Right kidney (tissue), 9 donors: ENCODE data around the gene UBR3.
A peak's percentile ranks its signal among the peaks of the same experiment; 100 is the strongest.
"Not testable (repeated sequence)": the region's sequence is repeated elsewhere in the genome, so short reads cannot be mapped to it uniquely, and the experiment has no call there.

Experiments
- DNase-seq: peaks from one replicate; pipeline ENCODE4 v3.0.0-alpha.2; 2016
- long read RNA-seq, 8 donors: transcript quantifications; one replicate each; lab custom pipeline, GENCODE V29; 2026

Gene UBR3, protein sequence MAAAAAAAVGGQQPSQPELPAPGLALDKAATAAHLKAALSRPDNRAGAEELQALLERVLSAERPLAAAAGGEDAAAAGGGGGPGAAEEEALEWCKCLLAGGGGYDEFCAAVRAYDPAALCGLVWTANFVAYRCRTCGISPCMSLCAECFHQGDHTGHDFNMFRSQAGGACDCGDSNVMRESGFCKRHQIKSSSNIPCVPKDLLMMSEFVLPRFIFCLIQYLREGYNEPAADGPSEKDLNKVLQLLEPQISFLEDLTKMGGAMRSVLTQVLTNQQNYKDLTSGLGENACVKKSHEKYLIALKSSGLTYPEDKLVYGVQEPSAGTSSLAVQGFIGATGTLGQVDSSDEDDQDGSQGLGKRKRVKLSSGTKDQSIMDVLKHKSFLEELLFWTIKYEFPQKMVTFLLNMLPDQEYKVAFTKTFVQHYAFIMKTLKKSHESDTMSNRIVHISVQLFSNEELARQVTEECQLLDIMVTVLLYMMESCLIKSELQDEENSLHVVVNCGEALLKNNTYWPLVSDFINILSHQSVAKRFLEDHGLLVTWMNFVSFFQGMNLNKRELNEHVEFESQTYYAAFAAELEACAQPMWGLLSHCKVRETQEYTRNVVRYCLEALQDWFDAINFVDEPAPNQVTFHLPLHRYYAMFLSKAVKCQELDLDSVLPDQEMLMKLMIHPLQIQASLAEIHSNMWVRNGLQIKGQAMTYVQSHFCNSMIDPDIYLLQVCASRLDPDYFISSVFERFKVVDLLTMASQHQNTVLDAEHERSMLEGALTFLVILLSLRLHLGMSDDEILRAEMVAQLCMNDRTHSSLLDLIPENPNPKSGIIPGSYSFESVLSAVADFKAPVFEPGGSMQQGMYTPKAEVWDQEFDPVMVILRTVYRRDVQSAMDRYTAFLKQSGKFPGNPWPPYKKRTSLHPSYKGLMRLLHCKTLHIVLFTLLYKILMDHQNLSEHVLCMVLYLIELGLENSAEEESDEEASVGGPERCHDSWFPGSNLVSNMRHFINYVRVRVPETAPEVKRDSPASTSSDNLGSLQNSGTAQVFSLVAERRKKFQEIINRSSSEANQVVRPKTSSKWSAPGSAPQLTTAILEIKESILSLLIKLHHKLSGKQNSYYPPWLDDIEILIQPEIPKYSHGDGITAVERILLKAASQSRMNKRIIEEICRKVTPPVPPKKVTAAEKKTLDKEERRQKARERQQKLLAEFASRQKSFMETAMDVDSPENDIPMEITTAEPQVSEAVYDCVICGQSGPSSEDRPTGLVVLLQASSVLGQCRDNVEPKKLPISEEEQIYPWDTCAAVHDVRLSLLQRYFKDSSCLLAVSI (N-terminal part only)
- long read RNA-seq, donor 1, partial matches to known transcripts: 0 of 1 reads
- long read RNA-seq, donor 1, other reads (novel, unspliced or antisense): 0 of 1 reads
- long read RNA-seq, donor 2, full-length matches to known transcripts: 1 of 1 reads
- long read RNA-seq, donor 2, partial matches to known transcripts: 0 of 1 reads
- long read RNA-seq, donor 2, other reads (novel, unspliced or antisense): 0 of 1 reads
- long read RNA-seq, donor 3: 0 reads
- long read RNA-seq, donor 4, partial matches to known transcripts: 7 of 7 reads
- long read RNA-seq, donor 4, other reads (novel, unspliced or antisense): 0 of 7 reads
- long read RNA-seq, donor 5, full-length matches to known transcripts: 1 of 1 reads
- long read RNA-seq, donor 5, partial matches to known transcripts: 0 of 1 reads
- long read RNA-seq, donor 5, other reads (novel, unspliced or antisense): 0 of 1 reads
- long read RNA-seq, donor 6, partial matches to known transcripts: 0 of 1 reads
- long read RNA-seq, donor 6, other reads (novel, unspliced or antisense): 0 of 1 reads
- long read RNA-seq, donor 7: 0 reads
- long read RNA-seq, donor 8, full-length matches to known transcripts: 2 of 2 reads
- long read RNA-seq, donor 8, partial matches to known transcripts: 0 of 2 reads
- long read RNA-seq, donor 8, other reads (novel, unspliced or antisense): 0 of 2 reads

DNA sequence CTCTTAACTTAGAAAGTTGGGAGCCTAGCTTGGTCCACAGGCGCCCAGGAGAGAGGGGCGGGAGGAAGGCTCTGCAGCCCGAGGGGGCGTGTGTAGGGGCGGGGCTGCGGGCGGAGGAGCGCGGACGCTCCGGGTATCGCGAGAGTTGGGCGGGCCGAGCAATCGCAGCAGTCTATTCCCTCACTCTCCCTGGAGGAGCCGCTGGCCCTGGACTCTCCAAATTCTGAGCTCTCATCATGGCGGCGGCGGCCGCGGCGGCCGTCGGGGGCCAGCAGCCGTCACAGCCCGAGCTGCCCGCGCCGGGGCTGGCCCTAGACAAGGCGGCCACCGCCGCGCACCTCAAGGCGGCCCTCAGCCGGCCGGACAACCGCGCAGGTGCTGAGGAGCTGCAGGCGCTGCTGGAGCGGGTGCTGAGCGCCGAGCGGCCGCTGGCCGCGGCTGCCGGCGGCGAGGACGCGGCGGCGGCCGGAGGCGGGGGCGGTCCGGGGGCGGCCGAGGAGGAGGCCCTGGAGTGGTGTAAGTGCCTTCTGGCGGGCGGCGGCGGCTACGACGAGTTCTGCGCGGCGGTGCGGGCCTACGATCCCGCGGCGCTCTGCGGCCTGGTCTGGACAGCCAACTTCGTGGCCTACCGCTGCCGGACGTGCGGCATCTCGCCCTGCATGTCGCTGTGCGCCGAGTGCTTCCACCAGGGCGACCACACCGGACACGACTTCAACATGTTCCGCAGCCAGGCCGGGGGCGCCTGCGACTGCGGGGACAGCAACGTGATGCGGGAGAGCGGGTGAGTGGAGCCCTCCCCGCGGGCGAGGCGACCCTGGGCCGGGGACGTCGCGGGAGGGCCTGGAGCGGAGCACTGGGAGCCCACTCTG, at the start of gene UBR3:
Gene UBR3, plus strand, starts transcription at position 183 of the 869 bp plus-strand sequence. Its CDS starts 54 bp downstream, at position 237.
- peak; percentile 87 for DNase-seq

DNA sequence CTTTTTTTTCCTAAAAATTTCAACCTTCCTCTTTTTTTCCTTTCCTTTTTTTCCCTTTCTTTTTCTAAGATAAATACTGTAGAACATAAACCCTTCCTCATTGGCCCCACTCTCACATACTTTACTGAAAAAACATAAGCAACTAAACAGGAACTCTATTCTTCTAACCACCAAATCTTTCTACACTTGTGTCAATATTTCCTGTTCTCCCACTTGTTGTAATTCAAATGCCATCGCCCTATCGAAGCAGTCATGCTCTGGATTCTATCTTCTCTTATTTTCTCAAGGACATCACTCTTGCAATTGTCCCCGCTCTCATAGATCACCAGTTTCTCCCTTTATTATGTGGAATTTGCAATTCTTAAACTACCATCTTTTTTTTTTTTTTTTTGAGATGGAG, 48.8 kb upstream of the UBR3 start:
- DNase-seq: no peak

DNA sequence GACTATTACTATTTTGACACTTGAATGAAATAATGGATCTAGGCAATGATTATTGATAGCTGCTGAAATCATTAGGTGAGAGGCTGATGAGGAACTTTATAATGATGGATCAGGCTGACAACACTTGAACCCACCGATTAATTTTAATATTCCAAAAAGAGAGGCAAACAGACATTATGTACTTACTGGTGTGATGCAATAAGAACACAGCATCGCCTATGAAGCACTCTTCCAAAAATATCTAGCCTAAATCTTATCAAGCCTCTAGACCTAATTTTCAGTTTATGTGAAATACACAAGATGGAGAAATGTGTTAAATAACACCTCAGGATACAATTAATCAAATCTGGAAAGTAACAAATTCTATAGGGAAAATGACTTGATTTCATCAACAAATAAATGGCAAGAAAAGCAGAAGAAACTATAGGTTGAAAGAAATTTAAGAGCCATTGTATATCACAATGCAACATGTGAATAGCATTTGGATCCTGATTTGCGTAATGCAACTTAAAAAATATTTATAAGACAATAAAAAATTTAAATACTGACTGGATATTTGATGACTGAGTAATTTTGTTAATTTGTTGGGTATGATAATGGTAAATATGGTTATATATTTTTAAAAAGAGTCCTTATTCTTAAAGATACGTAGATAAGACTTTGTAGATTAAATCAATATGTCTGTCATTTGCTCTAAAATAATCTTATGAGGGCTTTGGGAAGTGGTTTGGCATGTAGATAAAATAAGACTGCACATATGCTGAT, 45.8 kb upstream of the UBR3 start:
- no peak for DNase-seq

DNA sequence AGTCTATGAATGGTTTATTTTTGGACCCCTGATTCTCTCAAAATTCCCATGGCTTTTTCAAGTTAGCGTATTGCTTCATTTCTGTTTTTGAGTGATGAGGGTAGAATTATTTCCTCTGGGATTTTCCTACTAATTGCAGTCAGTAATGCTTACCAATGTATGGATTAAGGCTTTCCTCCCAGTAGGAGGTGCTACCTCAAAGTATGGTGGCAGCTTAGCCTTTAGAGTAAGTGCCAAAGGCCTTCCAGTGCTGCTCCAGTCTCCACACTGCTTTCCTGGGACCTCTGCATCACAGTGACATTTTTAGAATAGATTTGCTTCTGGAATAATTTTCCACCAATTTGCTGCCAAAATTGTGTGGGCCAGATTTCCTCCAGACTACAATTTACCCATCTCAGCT, 44.7 kb upstream of the UBR3 start:
- DNase-seq: no peak

DNA sequence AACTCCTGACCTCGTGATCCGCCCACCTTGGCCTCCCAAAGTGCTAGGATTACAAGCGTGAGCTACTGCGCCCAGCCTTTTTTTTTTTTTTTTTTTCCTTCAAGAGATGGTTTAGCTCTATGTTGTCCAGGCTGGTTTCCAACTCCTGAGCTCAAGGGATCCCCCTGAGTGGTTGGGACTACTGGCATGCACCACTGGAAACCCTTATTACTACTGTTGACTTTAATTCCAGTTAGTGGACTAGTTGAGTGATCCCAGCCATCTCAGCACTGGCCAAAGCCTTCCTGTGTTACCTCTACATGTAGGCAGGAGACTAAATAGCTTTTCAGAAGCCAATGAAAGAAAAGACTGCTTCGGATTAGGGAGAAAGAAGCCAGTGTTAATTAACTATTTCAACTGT, 36.7 kb upstream of the UBR3 start:
- DNase-seq: no peak

DNA sequence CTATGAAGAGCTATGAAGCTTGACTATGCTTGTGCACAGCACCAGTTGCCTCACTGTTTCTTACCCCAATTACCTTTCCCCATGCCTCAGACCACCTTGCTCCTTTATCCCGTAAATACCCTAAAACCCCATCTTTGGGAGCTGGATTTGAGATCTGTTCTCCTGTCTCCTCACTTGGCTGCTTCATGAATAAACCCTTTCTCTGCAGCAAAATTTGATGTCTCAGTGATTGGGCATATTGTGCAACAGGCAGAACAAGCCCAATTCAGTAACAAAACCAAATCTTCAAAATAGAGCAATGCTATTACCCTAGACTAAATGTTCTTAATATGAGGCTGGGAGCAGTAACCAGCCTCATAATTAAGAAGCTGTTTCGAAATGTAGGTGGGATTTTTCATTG, 32.1 kb upstream of the UBR3 start:
- no peak for DNase-seq

DNA sequence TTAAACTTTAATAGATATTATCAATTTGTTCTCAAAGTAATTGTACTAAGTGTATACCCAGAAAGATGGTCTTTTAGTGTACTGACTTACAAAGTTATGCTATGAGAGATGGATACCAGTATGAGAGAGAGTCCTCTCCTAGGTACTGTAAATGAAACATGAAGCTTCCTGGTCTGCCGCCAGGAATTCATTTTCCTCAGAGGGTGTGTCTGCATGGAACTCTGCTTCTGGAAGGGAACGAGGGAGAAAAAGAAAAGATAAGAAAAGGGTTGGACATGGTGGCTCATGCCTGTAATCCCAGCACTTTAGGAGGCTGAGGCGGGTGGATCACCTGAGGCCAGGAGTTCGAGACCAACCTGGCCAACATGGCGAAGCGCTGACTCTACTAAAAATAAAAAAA, 30.8 kb upstream of the UBR3 start:
- no peak for DNase-seq

DNA sequence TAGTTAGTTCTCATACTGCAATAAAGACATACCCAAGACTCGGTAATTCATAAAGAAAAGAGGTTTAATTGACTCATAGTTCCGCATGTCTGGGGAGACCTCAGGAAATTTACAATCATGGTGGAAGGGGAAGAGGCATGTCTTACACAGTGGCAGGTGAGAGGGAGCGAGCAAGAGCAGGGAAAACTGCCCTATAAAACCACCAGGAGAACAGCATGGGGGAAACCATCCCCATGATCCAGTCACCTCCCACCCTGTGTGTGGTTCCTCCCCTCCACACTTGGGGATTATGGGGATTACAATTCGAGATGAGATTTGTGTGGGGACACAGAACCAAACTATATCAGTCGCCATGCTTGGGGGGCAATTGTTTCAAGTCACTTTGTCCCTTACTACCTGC, 29.7 kb upstream of the UBR3 start:
- DNase-seq: no peak

DNA sequence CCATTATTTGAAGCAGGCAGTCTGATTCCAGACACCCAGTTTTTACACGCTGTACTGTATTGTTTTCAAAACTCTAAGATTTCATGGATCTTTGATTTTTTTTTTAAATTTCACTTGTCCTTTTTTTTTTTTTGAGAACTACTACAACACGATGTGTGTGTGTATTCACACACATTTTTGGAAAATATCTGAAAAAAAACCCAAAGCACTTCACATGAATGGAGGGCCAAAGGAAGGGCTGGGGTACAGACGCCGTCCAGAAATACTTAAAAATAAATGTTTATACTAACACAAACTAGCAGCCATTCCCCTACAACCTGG, 28.9 kb upstream of the UBR3 start:
- DNase-seq: no peak

DNA sequence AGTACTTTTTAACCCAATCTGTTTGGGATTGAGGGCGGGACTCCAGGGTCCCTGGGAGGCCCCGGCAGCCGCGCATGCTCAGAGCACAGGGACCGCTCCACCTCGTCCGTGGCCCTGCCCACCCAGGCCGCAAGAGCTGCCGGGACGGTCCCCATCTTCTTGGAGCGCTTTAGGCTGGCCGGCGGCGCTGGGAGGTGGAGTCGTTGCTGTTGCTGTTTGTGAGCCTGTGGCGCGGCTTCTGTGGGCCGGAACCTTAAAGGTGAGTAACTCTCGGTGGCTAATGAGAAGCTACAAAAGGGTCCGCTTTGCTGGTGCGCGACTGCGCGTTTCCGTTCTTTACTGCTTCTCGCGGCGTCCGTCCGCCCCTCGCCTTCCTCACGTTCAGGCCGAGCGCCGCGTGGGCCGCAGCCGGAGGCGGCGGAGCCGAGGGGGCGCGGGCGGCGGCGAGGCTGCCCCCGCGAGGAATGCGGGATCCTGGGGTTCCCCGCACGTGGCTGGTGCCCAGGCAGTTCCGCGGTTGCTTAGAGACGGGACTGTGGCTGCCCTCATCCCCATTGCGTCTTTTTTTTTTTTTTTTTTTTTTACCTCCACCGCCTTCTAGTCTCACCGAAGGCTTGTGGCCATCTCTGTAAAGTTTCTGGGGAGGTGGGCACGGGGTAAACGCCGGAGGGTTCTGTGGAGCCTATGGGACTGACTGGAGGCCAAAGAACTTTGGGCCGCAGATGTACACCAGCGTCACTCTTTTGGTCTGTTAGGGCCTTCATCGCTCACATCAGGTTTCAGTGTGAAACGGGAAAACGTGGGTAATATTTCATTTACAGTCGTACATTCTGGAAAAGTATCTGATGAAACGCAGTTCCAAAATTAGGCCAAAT, 28.3 kb upstream of the UBR3 start, which contains the start of gene SSB:
Gene SSB, plus strand, starts transcription at position 154 of the 875 bp plus-strand sequence. CDS start 2,090 bp downstream, outside the sequence.
- DNase-seq: peak; percentile 94

DNA sequence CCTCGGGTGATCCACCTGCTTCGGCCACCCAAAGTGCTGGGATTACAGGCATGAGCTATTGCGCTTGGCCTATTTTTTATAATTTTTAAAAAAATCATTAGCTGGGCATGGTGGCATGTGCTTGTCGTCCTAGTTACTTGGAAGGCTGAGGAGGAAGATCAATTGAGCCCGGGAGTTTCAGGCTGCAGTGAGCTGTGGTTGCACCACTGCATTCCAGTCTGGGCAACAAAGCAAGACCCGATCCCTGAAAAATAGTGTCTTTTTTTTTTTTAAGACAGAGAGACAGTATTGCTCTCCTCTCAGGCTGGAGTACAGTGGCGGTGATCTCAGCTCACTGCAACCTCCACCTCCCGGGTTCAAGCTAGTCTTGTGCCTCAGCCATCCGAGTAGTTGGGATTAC, 23.8 kb upstream of the UBR3 start:
- DNase-seq: no peak

DNA sequence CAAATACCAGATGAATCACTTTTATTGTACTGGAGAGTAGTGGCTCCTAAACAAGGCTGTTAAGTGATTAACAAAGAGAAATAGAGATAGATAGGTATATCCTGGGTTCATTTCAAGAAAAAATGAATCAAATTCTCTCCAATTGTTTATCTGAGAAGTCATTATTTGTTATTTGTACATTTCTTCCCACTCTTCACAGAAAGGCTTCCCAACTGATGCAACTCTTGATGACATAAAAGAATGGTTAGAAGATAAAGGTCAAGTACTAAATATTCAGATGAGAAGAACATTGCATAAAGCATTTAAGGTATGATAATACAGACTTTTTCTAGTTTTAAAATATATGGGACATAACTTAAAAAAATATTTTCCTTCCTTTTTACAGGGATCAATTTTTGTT, 20.7 kb upstream of the UBR3 start:
- no peak for DNase-seq

DNA sequence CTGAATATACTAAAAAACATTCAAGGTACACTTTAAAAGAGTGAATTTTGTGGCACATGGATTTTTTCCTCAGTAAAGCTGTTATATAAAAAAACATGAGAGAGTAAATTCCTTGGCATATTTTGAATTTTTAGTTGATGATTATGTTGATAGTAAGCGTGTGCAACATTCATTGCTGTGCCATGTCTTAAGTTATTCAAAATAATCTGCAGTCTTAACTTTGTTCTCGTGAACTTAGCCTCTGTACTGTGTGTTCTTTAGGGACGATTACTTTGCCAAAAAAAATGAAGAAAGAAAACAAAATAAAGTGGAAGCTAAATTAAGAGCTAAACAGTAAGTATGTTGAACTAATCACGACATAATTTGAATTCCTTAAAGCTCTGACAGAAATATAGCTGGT, 19.0 kb upstream of the UBR3 start:
- no peak for DNase-seq

DNA sequence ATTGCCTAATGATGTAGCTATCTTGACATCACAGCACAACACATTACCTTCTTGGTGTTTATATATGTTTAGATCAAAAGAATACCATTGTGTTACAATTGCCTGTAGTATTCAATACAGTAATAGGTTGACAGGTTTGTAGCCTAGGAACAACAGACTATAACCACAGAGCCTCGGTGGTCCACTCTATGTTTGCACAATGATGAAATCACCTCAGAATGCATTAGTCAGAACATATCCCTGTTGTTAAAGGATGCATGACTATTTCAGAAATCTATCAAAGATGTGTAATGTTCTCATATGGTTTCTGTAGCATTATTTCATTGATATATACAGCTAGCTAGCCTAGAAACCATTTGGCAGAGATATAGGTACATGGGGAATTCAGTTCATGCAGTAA, 11.4 kb upstream of the UBR3 start:
- DNase-seq: no peak

DNA sequence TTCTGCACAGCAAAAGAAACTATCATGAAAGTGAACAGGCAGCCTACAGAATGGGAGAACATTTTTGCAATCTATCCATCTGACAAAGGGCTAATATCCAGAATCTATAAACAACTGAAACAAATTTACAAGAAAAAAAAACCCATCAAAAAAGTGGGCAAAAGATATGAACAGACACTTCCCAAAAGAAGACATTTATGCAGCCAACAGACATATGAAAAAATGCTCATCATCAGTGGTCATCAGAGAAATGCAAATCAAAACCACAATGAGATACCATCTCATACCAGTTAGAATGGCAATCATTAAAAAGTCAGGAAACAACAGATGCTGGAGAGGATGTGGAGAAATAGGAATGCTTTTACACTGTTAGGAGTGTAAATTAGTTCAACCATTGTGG, 10.3 kb upstream of the UBR3 start:
- not testable (repeated sequence) for DNase-seq

DNA sequence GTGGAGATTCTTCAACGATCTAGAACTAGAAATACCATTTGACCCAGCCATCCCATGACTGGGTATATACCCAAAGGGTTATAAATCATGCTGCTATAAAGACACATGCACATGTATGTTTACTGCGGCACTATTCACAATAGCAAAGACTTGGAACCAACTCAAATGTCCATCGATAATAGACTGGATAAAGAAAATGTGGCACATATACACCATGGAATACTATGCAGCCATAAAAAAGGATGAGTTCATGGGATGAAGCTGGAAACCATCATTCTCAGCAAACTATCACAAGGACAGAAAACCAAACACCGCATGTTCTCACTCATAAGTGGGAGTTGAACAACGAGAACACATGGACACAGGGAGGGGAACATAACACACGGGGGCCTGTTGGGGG, 9.9 kb upstream of the UBR3 start:
- DNase-seq: not testable (repeated sequence)

DNA sequence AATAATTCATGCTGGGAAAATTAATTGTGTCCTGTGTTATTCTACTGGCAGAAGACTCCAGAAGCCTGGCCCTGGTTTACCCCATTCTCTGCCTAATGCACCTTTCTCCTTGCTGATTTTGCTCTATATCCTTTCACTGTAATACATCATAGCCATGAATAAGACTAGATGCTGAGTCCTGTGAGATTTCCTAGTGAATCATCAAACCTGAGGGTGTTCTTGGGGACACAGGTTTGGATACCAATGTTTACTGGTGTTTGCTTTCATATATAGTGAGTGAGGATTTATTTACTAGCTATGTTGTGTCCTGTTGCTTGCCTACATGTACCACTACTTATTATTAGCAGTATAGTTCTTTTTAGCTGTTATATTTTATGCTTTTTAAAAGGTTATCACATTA, 9.0 kb upstream of the UBR3 start:
- no peak for DNase-seq

DNA sequence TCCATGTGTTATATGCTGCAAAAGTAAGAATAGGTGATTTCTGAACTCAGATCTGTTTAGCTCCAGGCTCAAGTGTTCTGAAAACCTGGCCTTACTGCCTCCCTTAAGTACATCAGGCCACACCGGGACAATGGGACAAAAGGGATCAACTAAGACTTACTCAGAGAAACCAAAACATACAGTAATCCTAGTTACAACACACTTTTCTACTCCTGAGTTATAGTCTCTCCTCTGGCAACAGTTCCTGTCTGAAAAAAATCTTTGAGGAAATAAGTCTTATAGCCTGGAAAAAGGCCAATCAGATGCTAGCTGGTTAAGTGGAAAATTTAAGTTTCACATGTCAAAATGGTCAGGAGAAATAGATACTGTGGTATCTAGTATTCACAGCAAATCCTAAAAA, 8.1 kb upstream of the UBR3 start:
- DNase-seq: no peak
